Right cardiac atrium (tissue), 5 donors: ENCODE results near the gene KMT2A. TPM values are rescaled to one million over a fixed set of nuclear protein-coding genes. Genes with fewer than 3 reads are reported as not detected.

Experiments used
- ATAC-seq, 2 donors: fragments of 200-7000 bp; cut with Tn5 transposase; one replicate each; pipeline versions ENCODE4 v1.8.0 to v1.9.1; 2020; ENCODE audit warnings: moderate library complexity in 2 of 2, mild to moderate bottlenecking in 1 of 2
- DNase-seq, 3 donors: peaks; one replicate each; pipeline ENCODE4 v3.0.0-alpha.2; 2020
- H3K27ac ChIP-seq: one replicate; pipeline ENCODE4 v1.5.1; 2013; ENCODE audit warnings: mild to moderate bottlenecking, low read length, control low read depth, moderate library complexity
- H3K27me3 ChIP-seq: one replicate; pipeline ENCODE4 v1.6.1; 2013; ENCODE audit not compliant: control insufficient read depth, insufficient read depth
- H3K4me1 ChIP-seq: one replicate; pipeline ENCODE4 v1.6.1; 2013; ENCODE audit warnings: low read length; ENCODE audit not compliant: control insufficient read depth, insufficient read depth
- H3K4me3 ChIP-seq: one replicate; pipeline ENCODE4 v1.5.1; 2013; ENCODE audit warnings: low read length, control low read depth
- H3K9me3 ChIP-seq: one replicate; pipeline ENCODE4 v1.6.1; 2013; ENCODE audit warnings: low read length; ENCODE audit not compliant: control insufficient read depth
- WGBS: extraction: QIAGEN DNeasy Blood & Tissue Kit; methylation state at CpG from one replicate; pipeline ENCODE4 v1.1.7; 2013; 5-methylcytosine and 5-hydroxymethylcytosine counted together
- intact Hi-C, 4 donors: fragments of 100-400 bp; cut with DNase I; formaldehyde crosslinking; loops; one replicate each; pipeline versions ENCODE4 v1.11.0 to v1.14.0; 2022 to 2023
- polyA plus RNA-seq: library from polyadenylated mRNA; stranded (reverse); fragments of 200-250 nt; gene quantifications from one replicate; pipeline ENCODE4 v1.2.3, GENCODE V29; 2013
- total RNA-seq, 4 donors: library from RNA; stranded (reverse); fragmentation: NEBNext Ultra II Directional; extraction: Animal tissue kit (Norgen Biotek cat#: 25700); gene quantifications; one replicate each; pipeline ENCODE4 v1.2.1, GENCODE V29; 2021
- donor health status: healthy with polysubstance abuse.
- donor health status: DM: no; HTN: yes; CAD: no.
- donor health status: DM: no; HTN: no; CAD: no.
- donor health status: DM: no; HTN: yes; CAD: no; lungs with severe emphysema.
- donor health status: DM: yes; HTN: yes; CAD: no.

KMT2A gene
- total and polyA plus RNA-seq, 5 donors, result 9.1 to 32.7 (median 27.3) TPM

DNA sequence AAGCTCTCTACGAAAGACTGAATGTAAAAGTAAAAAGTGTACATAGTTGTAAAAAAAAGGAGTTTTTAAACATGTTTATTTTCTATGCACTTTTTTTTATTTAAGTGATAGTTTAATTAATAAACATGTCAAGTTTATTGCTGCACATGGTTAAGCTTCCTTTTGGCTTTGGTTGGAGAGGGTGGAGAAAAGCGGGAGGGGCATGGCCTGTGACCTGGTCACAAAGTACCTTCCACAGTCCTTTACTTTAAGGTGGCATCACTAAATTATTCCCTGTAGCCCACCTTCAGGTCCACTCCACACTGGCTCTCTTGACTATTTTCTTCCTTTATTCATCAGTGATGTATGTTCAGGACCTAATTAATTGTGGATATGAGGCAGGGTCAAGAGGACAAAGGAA lies 90.4 kb downstream of the KMT2A start:
- Histone ChIP-seq H3K4me3 (no peak overlapping the region), H3K27me3 (no peaks in the 10 kb centered on the region), H3K4me1 (no peaks in the 10 kb centered on the region), H3K9me3 (no peaks in the 10 kb centered on the region), H3K27ac (no peak overlapping the region)
- ATAC-seq (no peak), DNase-seq (no peak)
- intact Hi-C loops, result no loop called here
- WGBS, result 88% methylated on average over 2 of the region's 2 CpGs

GRCh38 chr11:118527109-118527508 lies 90.8 kb downstream of the KMT2A start, which contains the start of gene TTC36:
Gene TTC36 (plus strand): TSS chr11:118527474. CDS start chr11:118527495, 21 bp downstream.
- ATAC-seq (no peak), DNase-seq (no peak)
- H3K4me1 ChIP-seq, result no peaks in the 10 kb centered on the region
- H3K9me3 ChIP-seq, result no peaks in the 10 kb centered on the region
- H3K27ac ChIP-seq, result no peak within 1 kb of the TSS
- H3K4me3 ChIP-seq, result no peak within 1 kb of the TSS
- 74% methylated on average over 3 of the region's 3 CpGs for WGBS
- no peaks in the 10 kb centered on the region for H3K27me3 ChIP-seq
- intact Hi-C loops, result no loop called here

DNA sequence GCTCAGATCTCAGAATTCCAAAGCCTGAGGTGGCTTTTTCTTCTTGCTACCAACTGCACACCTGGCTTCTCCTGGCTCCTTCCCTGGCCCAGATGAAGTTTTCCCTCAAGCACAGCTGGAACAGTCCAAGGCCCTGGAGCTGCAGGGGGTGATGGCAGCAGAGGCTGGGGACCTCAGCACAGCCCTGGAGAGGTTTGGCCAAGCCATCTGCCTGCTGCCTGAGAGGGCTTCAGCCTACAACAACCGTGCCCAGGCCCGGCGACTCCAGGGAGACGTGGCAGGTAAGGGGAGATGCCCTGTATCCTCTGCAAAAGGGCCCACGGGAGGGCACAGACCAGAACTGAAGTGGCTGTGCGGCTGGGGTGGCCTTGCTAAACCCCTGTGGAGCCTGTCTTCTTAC lies 92.2 kb downstream of the KMT2A start:
- ATAC-seq (no peak), DNase-seq (no peak)
- Histone ChIP-seq H3K4me1 (no peaks in the 10 kb centered on the region), H3K9me3 (no peaks in the 10 kb centered on the region), H3K27me3 (no peaks in the 10 kb centered on the region), H3K4me3 (no peak overlapping the region), H3K27ac (no peak overlapping the region)
- WGBS, result 92% methylated on average over 6 of the region's 6 CpGs
- intact Hi-C loops, result no loop called here

DNA sequence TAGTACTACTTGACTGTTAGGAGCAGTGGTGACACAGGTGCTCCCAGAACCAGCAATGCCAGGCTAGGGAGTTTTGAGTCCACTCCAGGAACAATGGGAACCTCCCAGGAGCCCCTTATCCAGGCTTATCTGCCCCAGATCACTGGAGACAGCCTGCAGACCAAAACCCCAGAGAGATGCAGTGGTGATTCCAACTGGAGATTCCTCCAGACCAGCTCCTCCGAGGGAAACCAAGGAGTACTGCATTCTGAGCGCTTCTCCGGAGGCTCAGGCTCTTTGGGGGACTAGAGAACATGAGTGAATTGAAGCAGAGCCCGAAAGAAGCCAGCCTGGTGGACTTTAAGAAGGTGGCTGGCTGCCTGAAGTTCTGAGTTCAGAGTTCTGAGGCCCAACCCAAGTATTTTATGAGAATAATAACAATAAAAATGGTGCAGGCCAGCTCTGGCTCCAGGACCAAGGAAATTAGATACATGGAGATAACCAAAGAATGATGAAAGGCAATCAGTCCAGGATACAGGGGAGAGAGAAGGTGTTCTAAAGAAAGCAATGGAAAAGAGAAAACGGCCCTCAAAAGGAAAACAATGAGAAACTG lies 93.4 kb downstream of the KMT2A start:
- no peaks in the 10 kb centered on the region for H3K4me1 ChIP-seq
- intact Hi-C loops, result no loop called here
- no peaks in the 10 kb centered on the region for H3K9me3 ChIP-seq
- ATAC-seq (no peak), DNase-seq (no peak)
- H3K27ac ChIP-seq, result no peak overlapping the region
- 72% methylated on average over 5 of the region's 5 CpGs for WGBS
- H3K4me3 ChIP-seq, result no peak overlapping the region
- H3K27me3 ChIP-seq, result no peaks in the 10 kb centered on the region

DNA sequence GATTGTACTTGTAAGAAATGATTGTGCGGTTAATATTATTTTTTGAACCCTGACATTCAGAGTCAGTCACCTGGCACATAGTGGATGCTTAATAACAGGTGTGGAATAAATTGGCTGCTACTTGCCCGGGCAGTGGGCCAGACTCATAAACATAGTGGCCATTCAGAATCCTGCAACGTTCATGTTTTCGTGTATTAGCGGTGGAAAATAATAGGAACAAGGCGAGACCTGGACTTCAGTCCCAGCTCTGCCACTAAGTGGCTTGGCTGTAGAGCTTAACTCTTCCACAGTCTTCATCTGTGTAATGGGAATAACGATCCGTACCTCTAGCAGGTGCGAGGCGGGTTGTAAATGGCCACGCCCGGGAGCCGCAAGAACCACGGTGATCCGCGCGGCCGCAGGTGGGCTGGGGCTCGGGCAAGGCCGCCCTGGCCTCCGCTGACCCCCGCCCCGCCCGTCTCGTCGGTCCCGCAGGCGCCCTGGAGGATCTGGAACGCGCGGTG lies 93.9 kb downstream of the KMT2A start:
- Histone ChIP-seq H3K9me3 (no peaks in the 10 kb centered on the region), H3K4me1 (no peaks in the 10 kb centered on the region), H3K27ac (no peak overlapping the region), H3K4me3 (peak overlapping the region; percentile 56), H3K27me3 (no peaks in the 10 kb centered on the region)
- intact Hi-C loops, result no loop called here
- no peak for ATAC-seq
- WGBS, result 5% methylated on average over 31 of the region's 31 CpGs
- no peak for DNase-seq

- Histone ChIP-seq H3K4me1 (no peaks in the 10 kb centered on the region), H3K27ac (peak within 1 kb of the TSS; percentile 19), H3K4me3 (peak within 1 kb of the TSS; percentile 56), H3K9me3 (no peaks in the 10 kb centered on the region), H3K27me3 (no peaks in the 10 kb centered on the region)
- ATAC-seq, result peak; percentile 82 to 88
- intact Hi-C loops, result no loop called here
- peak; percentile 66 to 88 (median 86) for DNase-seq
- WGBS, result 1% methylated on average over 94 of the region's 94 CpGs
Observed at GRCh38 chr11:118530683-118531596, 94.6 kb downstream of the KMT2A start, which contains the start of gene TMEM25. Gene TMEM25 (plus strand): TSS chr11:118531192. CDS start chr11:118531802, 610 bp downstream.

DNA sequence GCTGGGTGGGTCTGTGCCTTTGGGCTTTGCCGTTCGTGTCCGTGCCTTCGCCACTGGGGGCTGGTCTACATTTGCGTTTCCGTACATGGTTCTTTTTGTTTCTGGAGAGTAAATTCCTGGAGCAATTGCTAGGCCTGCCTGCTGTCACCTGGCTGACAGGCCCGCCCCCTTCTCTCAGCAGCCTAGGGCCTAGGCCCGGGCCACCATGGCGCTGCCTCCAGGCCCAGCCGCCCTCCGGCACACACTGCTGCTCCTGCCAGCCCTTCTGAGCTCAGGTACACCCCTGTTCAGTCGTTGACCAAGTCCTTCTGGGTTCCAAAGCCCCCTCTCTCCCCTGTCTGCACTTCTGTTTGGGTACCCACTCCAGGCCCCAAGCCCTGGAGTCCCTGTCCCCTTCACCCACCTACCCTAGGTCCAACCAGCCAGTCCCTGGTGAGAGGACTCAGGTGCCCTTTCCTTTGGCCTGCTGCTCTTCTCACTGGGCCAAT lies 95.3 kb downstream of the KMT2A start:
- ATAC-seq, result no peak
- Histone ChIP-seq H3K27me3 (no peaks in the 10 kb centered on the region), H3K9me3 (no peaks in the 10 kb centered on the region), H3K27ac (no peak overlapping the region), H3K4me3 (peak overlapping the region; percentile 56), H3K4me1 (no peaks in the 10 kb centered on the region)
- 29% methylated on average over 12 of the region's 12 CpGs for WGBS
- no peak for DNase-seq
- intact Hi-C loops, result no loop called here

- Histone ChIP-seq H3K4me1 (no peaks in the 10 kb centered on the region), H3K9me3 (no peaks in the 10 kb centered on the region), H3K4me3 (no peak overlapping the region), H3K27me3 (no peaks in the 10 kb centered on the region), H3K27ac (no peak overlapping the region)
- 86% methylated on average over 10 of the region's 10 CpGs for WGBS
- intact Hi-C loops, result no loop called here
- DNase-seq (no peak), ATAC-seq (no peak)
Observed at GRCh38 chr11:118532091-118532490, 95.8 kb downstream of the KMT2A start.

DNA sequence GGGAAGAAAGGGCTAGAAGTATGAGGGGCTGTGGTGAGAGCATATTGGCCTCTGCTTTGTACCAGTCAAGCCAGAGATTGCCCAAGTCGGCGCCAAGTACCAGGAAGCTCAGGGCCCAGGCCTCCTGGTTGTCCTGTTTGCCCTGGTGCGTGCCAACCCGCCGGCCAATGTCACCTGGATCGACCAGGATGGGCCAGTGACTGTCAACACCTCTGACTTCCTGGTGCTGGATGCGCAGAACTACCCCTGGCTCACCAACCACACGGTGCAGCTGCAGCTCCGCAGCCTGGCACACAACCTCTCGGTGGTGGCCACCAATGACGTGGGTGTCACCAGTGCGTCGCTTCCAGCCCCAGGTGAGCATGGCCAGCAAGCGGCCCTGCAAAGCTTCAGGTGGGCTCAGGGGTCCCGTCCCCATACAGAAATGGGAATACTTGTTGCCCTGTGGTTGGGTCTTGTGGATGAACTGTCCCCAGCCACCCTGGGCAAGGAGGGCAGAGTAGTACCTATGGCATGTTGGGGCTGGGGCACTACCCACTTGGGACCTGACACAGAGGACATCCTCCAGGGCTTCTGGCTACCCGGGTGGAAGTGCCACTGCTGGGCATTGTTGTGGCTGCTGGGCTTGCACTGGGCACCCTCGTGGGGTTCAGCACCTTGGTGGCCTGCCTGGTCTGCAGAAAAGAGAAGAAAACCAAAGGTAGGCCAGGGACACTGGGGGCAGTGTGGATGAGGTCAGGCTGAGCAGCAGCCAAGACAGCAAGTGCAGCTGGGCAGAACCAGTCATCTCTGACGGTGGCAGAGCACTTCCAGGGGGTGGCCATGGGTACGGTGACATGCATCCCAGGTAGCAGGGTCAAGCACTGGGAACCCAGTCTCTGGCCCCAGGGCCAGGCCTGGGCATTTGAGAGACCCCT lies 96.8 kb downstream of the KMT2A start:
- Histone ChIP-seq H3K4me3 (no peak overlapping the region), H3K4me1 (no peaks in the 10 kb centered on the region), H3K27ac (no peak overlapping the region), H3K27me3 (no peaks in the 10 kb centered on the region), H3K9me3 (no peaks in the 10 kb centered on the region)
- DNase-seq (no peak), ATAC-seq (no peak)
- WGBS, result 92% methylated on average over 19 of the region's 19 CpGs
- intact Hi-C loops, result no loop called here

- H3K27ac ChIP-seq, result no peak overlapping the region
- no peaks in the 10 kb centered on the region for H3K4me1 ChIP-seq
- no peak for ATAC-seq
- intact Hi-C loops, result no loop called here
- no peak for DNase-seq
- WGBS, result 63% methylated on average over 27 of the region's 27 CpGs
- no peaks in the 10 kb centered on the region for H3K9me3 ChIP-seq
- no peaks in the 10 kb centered on the region for H3K27me3 ChIP-seq
- no peak overlapping the region for H3K4me3 ChIP-seq
Observed at GRCh38 chr11:118533769-118534729, 97.8 kb downstream of the KMT2A start.
